Stimulated activated CD4-positive, alpha-beta T cell treated with anti-CD3 and anti-CD28 coated beads, Interleukin-12 subunit alpha, Interleukin-12 subunit beta, amount 100 ng/mL, for 4 hours (primary cell): ENCODE measurements around the gene DHRS4L2.
"Not testable (repeated sequence)": the region's sequence is repeated elsewhere in the genome, so short reads cannot be mapped to it uniquely, and the experiment has no call there.

Experiments
- DNase-seq: peaks from one replicate; pipeline ENCODE4 v3.0.0-alpha.2; 2020

The DHRS4L2 gene

GRCh38 chr14:23974041-23974440 is 14.7 kb upstream of the DHRS4L2 start:
- DNase-seq = not testable (repeated sequence)

GRCh38 chr14:23977208-23977607 is 11.5 kb upstream of the DHRS4L2 start:
- DNase-seq = not testable (repeated sequence)

- not testable (repeated sequence) for DNase-seq
Observed at GRCh38 chr14:23981951-23982813, 6.5 kb upstream of the DHRS4L2 start.

- DNase-seq = no peak
Observed at GRCh38 chr14:23984891-23985602, 3.7 kb upstream of the DHRS4L2 start.

- not testable (repeated sequence) for DNase-seq
Observed at GRCh38 chr14:23988223-23988606, 514 bp upstream of the DHRS4L2 start.

- not testable (repeated sequence) for DNase-seq
Observed at GRCh38 chr14:23989734-23990445, 1.2 kb downstream of the DHRS4L2 start.

GRCh38 chr14:23990961-23991360 is 2.2 kb downstream of the DHRS4L2 start:
- not testable (repeated sequence) for DNase-seq

GRCh38 chr14:23993042-23993441 is 4.3 kb downstream of the DHRS4L2 start:
- DNase-seq = not testable (repeated sequence)

- DNase-seq = not testable (repeated sequence)
Observed at GRCh38 chr14:23996009-23996408, 7.3 kb downstream of the DHRS4L2 start.

- DNase-seq = not testable (repeated sequence)
Observed at GRCh38 chr14:23996825-23997224, 8.1 kb downstream of the DHRS4L2 start.

GRCh38 chr14:23999640-24000039 is 10.9 kb downstream of the DHRS4L2 start:
- not testable (repeated sequence) for DNase-seq

GRCh38 chr14:24001078-24001477 is 12.3 kb downstream of the DHRS4L2 start:
- DNase-seq = not testable (repeated sequence)

- DNase-seq = not testable (repeated sequence)
Observed at GRCh38 chr14:24001679-24002078, 12.9 kb downstream of the DHRS4L2 start.

GRCh38 chr14:24006471-24006816 is 17.7 kb downstream of the DHRS4L2 start:
- DNase-seq = not testable (repeated sequence)

GRCh38 chr14:24006817-24007652 is 18.3 kb downstream of the DHRS4L2 start:
- DNase-seq = peak; percentile 68

- no peak for DNase-seq
Observed at GRCh38 chr14:24011051-24011450, 22.3 kb downstream of the DHRS4L2 start.

- not testable (repeated sequence) for DNase-seq
Observed at GRCh38 chr14:24012726-24013273, 24.1 kb downstream of the DHRS4L2 start.

- no peak for DNase-seq
Observed at GRCh38 chr14:24013654-24014514, 25.2 kb downstream of the DHRS4L2 start.

- DNase-seq = not testable (repeated sequence)
Observed at GRCh38 chr14:24015745-24016144, 27.0 kb downstream of the DHRS4L2 start.

- DNase-seq = not testable (repeated sequence)
Observed at GRCh38 chr14:24018978-24019377, 30.2 kb downstream of the DHRS4L2 start.

- not testable (repeated sequence) for DNase-seq
Observed at GRCh38 chr14:24019944-24020343, 31.2 kb downstream of the DHRS4L2 start.
